NOMO-1 (cell line): Measurements from ENCODE around the gene NPC1L1.
"Not testable (repeated sequence)": the region's sequence is repeated elsewhere in the genome, so short reads cannot be mapped to it uniquely, and the experiment has no call there.

Source experiments
- DNase-seq, 2 experiments: peaks; one replicate each; lab custom pipeline; 2025; ENCODE audit not compliant: unreplicated experiment in 2 of 2; lab: John Stamatoyannopoulos, UW

Gene NPC1L1

GRCh38 chr7:44512736-44513135 lies 28.4 kb downstream of the NPC1L1 start:
- no peak for DNase-seq

GRCh38 chr7:44511863-44512468 lies 29.2 kb downstream of the NPC1L1 start:
- DNase-seq: no peak

- no peak for DNase-seq
Observed at GRCh38 chr7:44511236-44511635, 29.9 kb downstream of the NPC1L1 start.

GRCh38 chr7:44508328-44509030 lies 32.7 kb downstream of the NPC1L1 start:
- no peak for DNase-seq

- DNase-seq: not testable (repeated sequence)
Observed at GRCh38 chr7:44506592-44507288, 34.4 kb downstream of the NPC1L1 start.

- DNase-seq: no peak
Observed at GRCh38 chr7:44505595-44505994, 35.5 kb downstream of the NPC1L1 start.

- DNase-seq: no peak
Observed at GRCh38 chr7:44498230-44498954, 42.7 kb downstream of the NPC1L1 start.

- no peak for DNase-seq
Observed at GRCh38 chr7:44497155-44498027, 43.7 kb downstream of the NPC1L1 start.

GRCh38 chr7:44496385-44496784 lies 44.7 kb downstream of the NPC1L1 start:
- DNase-seq: no peak

GRCh38 chr7:44494960-44495359 lies 46.2 kb downstream of the NPC1L1 start:
- no peak for DNase-seq

GRCh38 chr7:44491229-44491628 lies 49.9 kb downstream of the NPC1L1 start:
- peak in 1 of 2 experiments; percentile 67 for DNase-seq

- DNase-seq: peak; percentile 80 to 81
Observed at GRCh38 chr7:44490351-44491200, 50.6 kb downstream of the NPC1L1 start, which contains the start of gene NUDCD3. NUDCD3 (minus strand) TSS chr7:44490658; CDS start chr7:44490600, 58 bp downstream.

- peak; percentile 49 to 52 for DNase-seq
Observed at GRCh38 chr7:44489955-44490350, 51.2 kb downstream of the NPC1L1 start.

GRCh38 chr7:44488955-44489354 lies 52.2 kb downstream of the NPC1L1 start:
- DNase-seq: no peak

- DNase-seq: no peak
Observed at GRCh38 chr7:44486693-44487092, 54.4 kb downstream of the NPC1L1 start.

- DNase-seq: no peak
Observed at GRCh38 chr7:44486001-44486400, 55.1 kb downstream of the NPC1L1 start.

GRCh38 chr7:44484482-44485313 lies 56.4 kb downstream of the NPC1L1 start:
- no peak for DNase-seq
